WTC11 (cell line): ENCODE measurements around the gene SLC25A39. TPM values are rescaled to one million over a fixed set of nuclear protein-coding genes. Genes with fewer than 3 reads are reported as not detected.

Source experiments
- ATAC-seq: fragments of 200-7000 bp; cut with Tn5 transposase; 2 replicates; pipeline ENCODE4 v1.10.0; 2021; ENCODE audit warnings: mild to moderate bottlenecking, moderate library complexity
- CTCF ChIA-PET: fragments of 300-600 bp; sonication (Branson Sonifier 250); formaldehyde crosslinking; loops from one replicate; lab custom pipeline; 2021; ENCODE audit warnings: antibody characterized with exemption; lab: Charles Lee
- POLR2A ChIA-PET: fragments of 350-600 bp; sonication (Branson Sonifier 250); formaldehyde crosslinking; loops from one replicate; lab custom pipeline; 2021; ENCODE audit warnings: antibody characterized with exemption; lab: Charles Lee
- DNase-seq: peaks from one replicate; pipeline ENCODE4 v3.0.0; 2021; ENCODE audit warnings: low spot score
- H3K27ac Mint-ChIP-seq: 2 replicates; pipeline ENCODE4 v1.8.0; 2021; ENCODE audit warnings: mixed read lengths
- H3K27me3 Mint-ChIP-seq: 2 replicates; pipeline ENCODE4 v1.8.0; 2021; ENCODE audit warnings: low read depth, mild to moderate bottlenecking, moderate library complexity, mixed read lengths
- H3K36me3 Mint-ChIP-seq: 2 replicates; pipeline ENCODE4 v1.8.0; 2021; ENCODE audit warnings: mixed read lengths
- H3K4me1 Mint-ChIP-seq: 2 replicates; pipeline ENCODE4 v1.8.0; 2022; ENCODE audit warnings: mixed read lengths
- H3K4me3 Mint-ChIP-seq: 2 replicates; pipeline ENCODE4 v1.8.0; 2021; ENCODE audit warnings: mild to moderate bottlenecking, moderate library complexity, mixed read lengths
- H3K9me3 Mint-ChIP-seq: 2 replicates; pipeline ENCODE4 v1.8.0; 2021; ENCODE audit warnings: mixed read lengths
- CBFB ChIP-seq: sonication (generic); formaldehyde crosslinking; IDR thresholded peaks from 2 replicates; pipeline ENCODE4 v1.8.1; 2022; ENCODE audit warnings: mild to moderate bottlenecking, low read depth, missing genetic modification reagents
- FOXK1 ChIP-seq: sonication (generic); formaldehyde crosslinking; IDR thresholded peaks from 2 replicates; pipeline ENCODE4 v1.8.0; 2022; ENCODE audit warnings: mild to moderate bottlenecking, moderate library complexity, missing genetic modification reagents
- FOXP1 ChIP-seq: sonication (generic); formaldehyde crosslinking; IDR thresholded peaks from 2 replicates; pipeline ENCODE4 v1.8.0; 2022; ENCODE audit warnings: missing genetic modification reagents, mild to moderate bottlenecking, moderate library complexity, borderline replicate concordance
- GRHL2 ChIP-seq: fragments of 250-450 bp; sonication (Bioruptor Pico); IDR thresholded peaks from 2 replicates; pipeline ENCODE4 v1.8.0; 2022; ENCODE audit warnings: mild to moderate bottlenecking, moderate library complexity; ENCODE audit not compliant: insufficient replicate concordance, severe bottlenecking
- GTF2I ChIP-seq: fragments of 250-450 bp; sonication (Bioruptor Pico); conservative IDR thresholded peaks from 2 replicates; pipeline ENCODE4 v1.4.0; 2021; ENCODE audit warnings: mild to moderate bottlenecking
- MXD4 ChIP-seq: fragments of 250-450 bp; sonication (Bioruptor Pico); IDR thresholded peaks from 2 replicates; pipeline ENCODE4 v1.8.0; 2021; ENCODE audit warnings: mild to moderate bottlenecking, moderate library complexity, borderline replicate concordance
- NFYB ChIP-seq: sonication (generic); formaldehyde crosslinking; conservative IDR thresholded peaks from 2 replicates; pipeline ENCODE4 v1.8.0; 2022; ENCODE audit warnings: low read depth, missing genetic modification reagents
- SMAD3 ChIP-seq: sonication (generic); formaldehyde crosslinking; IDR thresholded peaks from 2 replicates; pipeline ENCODE4 v1.8.0; 2022; ENCODE audit warnings: missing genetic modification reagents, mild to moderate bottlenecking, borderline replicate concordance
- TEAD4 ChIP-seq: sonication (generic); formaldehyde crosslinking; IDR thresholded peaks from 2 replicates; pipeline ENCODE4 v1.8.0; 2022; ENCODE audit warnings: mild to moderate bottlenecking, missing genetic modification reagents
- ZNF219 ChIP-seq: sonication (generic); formaldehyde crosslinking; IDR thresholded peaks from 2 replicates; pipeline ENCODE4 v1.8.0; 2023; ENCODE audit warnings: missing genetic modification reagents, mild to moderate bottlenecking, borderline replicate concordance
- ZNF396 ChIP-seq: fragments of 250-450 bp; sonication (Bioruptor Pico); IDR thresholded peaks from 2 replicates; pipeline ENCODE4 v1.8.0; 2021; ENCODE audit warnings: mild to moderate bottlenecking, moderate library complexity, borderline replicate concordance
- total RNA-seq: library from RNA; stranded (reverse); gene quantifications from 3 replicates; pipeline ENCODE4 v1.2.3, GENCODE V29; 2021
- TF ChIP-seq, protein P1 (sequence below): sonication (generic); formaldehyde crosslinking; IDR thresholded peaks from 2 replicates; pipeline ENCODE4 v1.8.0; 2022; ENCODE audit warnings: mild to moderate bottlenecking, missing genetic modification reagents
- TF ChIP-seq, protein P2 (sequence below): sonication (generic); formaldehyde crosslinking; IDR thresholded peaks from 2 replicates; pipeline ENCODE4 v1.8.1; 2022; ENCODE audit warnings: missing genetic modification reagents, borderline replicate concordance
- TF ChIP-seq, protein P3 (sequence below): sonication (generic); formaldehyde crosslinking; IDR thresholded peaks from 2 replicates; pipeline ENCODE4 v1.8.0; 2022; ENCODE audit warnings: mild to moderate bottlenecking, missing genetic modification reagents
- TF ChIP-seq, protein P4 (sequence below): fragments of 250-450 bp; sonication (Bioruptor Pico); conservative IDR thresholded peaks from 2 replicates; pipeline ENCODE4 v1.9.0; 2021; ENCODE audit warnings: mild to moderate bottlenecking
- TF ChIP-seq, protein P5 (sequence below): fragments of 250-450 bp; sonication (Bioruptor Pico); IDR thresholded peaks from 2 replicates; pipeline ENCODE4 v1.8.0; 2021; ENCODE audit warnings: mild to moderate bottlenecking
- TF ChIP-seq, protein P6 (sequence below): fragments of 250-450 bp; sonication (Bioruptor Pico); IDR thresholded peaks from 2 replicates; pipeline ENCODE4 v1.9.0; 2021; ENCODE audit warnings: mild to moderate bottlenecking

The SLC25A39 gene
- total RNA-seq, 1 experiment from 2014 or later, result 271 TPM

DNA sequence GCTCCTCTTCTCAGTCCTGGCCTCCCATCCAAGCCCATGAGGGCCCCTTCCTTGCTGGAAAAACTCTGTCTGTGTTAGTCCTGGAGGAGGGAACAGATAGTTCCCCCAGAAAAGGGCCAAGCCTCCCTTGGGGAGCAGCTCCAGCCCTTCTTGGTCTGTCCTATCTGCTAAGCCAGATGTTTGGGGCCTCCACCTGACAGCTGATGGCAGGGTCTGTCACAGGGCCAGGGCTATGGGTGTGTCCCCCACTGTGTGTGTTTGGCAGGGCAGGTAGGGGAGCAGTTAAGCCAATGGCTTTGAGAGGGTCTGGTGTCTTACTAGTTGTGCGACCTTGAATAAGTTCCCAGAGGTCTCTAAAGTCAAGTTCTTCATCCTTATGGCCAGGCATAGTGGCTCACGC, 43.1 kb downstream of the SLC25A39 start:
- Mint-ChIP-seq H3K27me3 (no peaks in the 10 kb centered on the region), H3K27ac (no peak overlapping the region), H3K9me3 (no peaks in the 10 kb centered on the region), H3K36me3 (no peaks in the 10 kb centered on the region), H3K4me3 (no peak overlapping the region), H3K4me1 (peaks cover 21% of the 10 kb centered on the region)
- TF ChIP-seq, protein P1, sequence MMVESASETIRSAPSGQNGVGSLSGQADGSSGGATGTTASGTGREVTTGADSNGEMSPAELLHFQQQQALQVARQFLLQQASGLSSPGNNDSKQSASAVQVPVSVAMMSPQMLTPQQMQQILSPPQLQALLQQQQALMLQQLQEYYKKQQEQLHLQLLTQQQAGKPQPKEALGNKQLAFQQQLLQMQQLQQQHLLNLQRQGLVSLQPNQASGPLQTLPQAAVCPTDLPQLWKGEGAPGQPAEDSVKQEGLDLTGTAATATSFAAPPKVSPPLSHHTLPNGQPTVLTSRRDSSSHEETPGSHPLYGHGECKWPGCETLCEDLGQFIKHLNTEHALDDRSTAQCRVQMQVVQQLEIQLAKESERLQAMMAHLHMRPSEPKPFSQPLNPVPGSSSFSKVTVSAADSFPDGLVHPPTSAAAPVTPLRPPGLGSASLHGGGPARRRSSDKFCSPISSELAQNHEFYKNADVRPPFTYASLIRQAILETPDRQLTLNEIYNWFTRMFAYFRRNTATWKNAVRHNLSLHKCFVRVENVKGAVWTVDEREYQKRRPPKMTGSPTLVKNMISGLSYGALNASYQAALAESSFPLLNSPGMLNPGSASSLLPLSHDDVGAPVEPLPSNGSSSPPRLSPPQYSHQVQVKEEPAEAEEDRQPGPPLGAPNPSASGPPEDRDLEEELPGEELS (CRISPR knock-in tag), result no peak
- TF ChIP-seq GRHL2 (CRISPR knock-in tag) (no peak), ZNF219 (CRISPR knock-in tag) (no peak), CBFB (CRISPR knock-in tag) (no peak), TEAD4 (no peak), NFYB (CRISPR knock-in tag) (no peak), FOXK1 (no peak)
- TF ChIP-seq, protein P2, sequence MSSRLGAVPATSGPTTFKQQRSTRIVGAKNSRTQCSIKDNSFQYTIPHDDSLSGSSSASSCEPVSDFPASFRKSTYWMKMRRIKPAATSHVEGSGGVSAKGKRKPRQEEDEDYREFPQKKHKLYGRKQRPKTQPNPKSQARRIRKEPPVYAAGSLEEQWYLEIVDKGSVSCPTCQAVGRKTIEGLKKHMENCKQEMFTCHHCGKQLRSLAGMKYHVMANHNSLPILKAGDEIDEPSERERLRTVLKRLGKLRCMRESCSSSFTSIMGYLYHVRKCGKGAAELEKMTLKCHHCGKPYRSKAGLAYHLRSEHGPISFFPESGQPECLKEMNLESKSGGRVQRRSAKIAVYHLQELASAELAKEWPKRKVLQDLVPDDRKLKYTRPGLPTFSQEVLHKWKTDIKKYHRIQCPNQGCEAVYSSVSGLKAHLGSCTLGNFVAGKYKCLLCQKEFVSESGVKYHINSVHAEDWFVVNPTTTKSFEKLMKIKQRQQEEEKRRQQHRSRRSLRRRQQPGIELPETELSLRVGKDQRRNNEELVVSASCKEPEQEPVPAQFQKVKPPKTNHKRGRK (CRISPR knock-in tag), result no peak
- TF ChIP-seq, protein P3, sequence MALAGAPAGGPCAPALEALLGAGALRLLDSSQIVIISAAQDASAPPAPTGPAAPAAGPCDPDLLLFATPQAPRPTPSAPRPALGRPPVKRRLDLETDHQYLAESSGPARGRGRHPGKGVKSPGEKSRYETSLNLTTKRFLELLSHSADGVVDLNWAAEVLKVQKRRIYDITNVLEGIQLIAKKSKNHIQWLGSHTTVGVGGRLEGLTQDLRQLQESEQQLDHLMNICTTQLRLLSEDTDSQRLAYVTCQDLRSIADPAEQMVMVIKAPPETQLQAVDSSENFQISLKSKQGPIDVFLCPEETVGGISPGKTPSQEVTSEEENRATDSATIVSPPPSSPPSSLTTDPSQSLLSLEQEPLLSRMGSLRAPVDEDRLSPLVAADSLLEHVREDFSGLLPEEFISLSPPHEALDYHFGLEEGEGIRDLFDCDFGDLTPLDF (CRISPR knock-in tag), result no peak
- TF ChIP-seq, protein P4, sequence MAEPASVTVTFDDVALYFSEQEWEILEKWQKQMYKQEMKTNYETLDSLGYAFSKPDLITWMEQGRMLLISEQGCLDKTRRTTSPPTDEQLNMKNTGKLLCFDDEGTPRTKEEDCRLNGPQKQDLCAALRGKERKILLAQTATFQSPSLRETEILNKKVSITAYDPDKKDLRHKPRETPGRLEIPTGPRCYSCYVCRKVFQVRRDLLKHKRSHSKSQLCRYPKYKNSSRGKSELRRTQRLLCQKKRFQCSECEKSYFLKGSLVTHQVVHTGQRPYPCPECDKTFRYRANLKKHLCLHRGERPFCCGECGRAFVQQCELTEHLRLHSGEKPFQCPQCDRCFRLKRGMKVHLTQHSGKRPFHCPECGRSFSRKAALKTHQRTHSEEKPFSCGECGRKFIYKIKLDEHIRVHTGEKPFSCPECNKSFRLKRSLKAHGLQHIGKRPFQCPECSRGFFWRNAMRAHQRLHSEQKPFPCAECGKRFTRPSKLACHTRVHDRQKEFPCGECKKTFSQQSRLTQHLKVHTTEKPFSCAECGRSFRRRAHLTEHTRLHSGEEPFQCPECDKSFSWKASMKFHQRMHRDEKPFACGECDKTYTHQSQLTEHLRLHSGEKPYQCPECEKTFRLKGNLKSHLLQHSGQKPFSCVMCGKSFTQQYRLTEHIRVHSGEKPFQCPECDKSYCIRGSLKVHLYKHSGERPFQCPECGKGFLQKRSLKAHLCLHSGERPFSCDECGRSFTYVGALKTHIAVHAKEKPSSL, result no peak
- ATAC-seq, result no peak
- no peak for DNase-seq
- ChIA-PET POLR2A (no interaction called here), CTCF (interaction anchor here (1.3 to 2.7 kb wide), 2 partner anchors 71 to 94 kb away, joined by 4 to 8 read pairs; no protein-coding TSS in a partner anchor)

DNA sequence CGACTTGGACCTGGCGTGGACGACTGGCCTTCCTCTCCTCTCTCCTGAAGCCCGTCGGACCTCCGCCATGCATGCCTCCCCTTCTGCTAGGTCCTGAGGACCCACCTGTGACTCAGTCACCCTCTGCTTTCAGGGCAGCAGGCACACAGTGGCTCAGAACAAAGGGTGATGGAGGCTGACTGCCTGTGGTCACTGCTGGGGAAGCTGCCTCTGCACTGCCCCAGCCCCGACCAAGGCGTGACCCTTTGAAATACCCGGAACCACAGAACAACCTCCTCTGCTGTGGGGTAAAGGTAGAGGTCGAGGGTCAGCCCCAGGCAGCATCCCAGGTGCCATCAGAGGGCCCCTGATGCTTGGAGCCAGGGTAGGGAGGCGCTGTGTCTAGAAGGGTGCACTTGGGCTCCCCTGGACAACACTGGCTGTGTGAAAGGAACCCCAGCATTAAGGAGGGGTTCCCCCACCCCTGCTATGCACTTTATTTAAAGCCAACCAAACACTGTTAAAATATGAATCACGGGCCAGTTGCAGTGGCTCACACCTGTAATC, 44.2 kb downstream of the SLC25A39 start:
- Mint-ChIP-seq H3K4me1 (peaks cover 21% of the 10 kb centered on the region), H3K9me3 (no peaks in the 10 kb centered on the region), H3K27me3 (no peaks in the 10 kb centered on the region), H3K27ac (peak overlapping the region; percentile 96), H3K36me3 (no peaks in the 10 kb centered on the region), H3K4me3 (no peak overlapping the region)
- CTCF ChIA-PET, result interaction anchor here (1.0 to 2.7 kb wide), 8 partner anchors 28 to 74 kb away, joined by 3 to 14 read pairs (median 6); partner anchors contain the start of gene RUNDC3A
- ATAC-seq (no peak), DNase-seq (no peak)
- POLR2A ChIA-PET, result interaction anchor here (0.9 to 1.3 kb wide), 4 partner anchors 28 to 65 kb away, joined by 3 to 6 read pairs (median 4); partner anchors contain the start of genes GRN and RUNDC3A
- no peak for TF ChIP-seq MXD4 (CRISPR knock-in tag)
- TF ChIP-seq TEAD4, result no peak
- TF ChIP-seq, protein P5, sequence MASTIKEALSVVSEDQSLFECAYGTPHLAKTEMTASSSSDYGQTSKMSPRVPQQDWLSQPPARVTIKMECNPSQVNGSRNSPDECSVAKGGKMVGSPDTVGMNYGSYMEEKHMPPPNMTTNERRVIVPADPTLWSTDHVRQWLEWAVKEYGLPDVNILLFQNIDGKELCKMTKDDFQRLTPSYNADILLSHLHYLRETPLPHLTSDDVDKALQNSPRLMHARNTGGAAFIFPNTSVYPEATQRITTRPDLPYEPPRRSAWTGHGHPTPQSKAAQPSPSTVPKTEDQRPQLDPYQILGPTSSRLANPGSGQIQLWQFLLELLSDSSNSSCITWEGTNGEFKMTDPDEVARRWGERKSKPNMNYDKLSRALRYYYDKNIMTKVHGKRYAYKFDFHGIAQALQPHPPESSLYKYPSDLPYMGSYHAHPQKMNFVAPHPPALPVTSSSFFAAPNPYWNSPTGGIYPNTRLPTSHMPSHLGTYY, result no peak
- TF ChIP-seq SMAD3 (CRISPR knock-in tag), result 0 out of 2 replicates have a peak, but pooled peaks have one; percentile 8
- TF ChIP-seq ZNF396 (CRISPR knock-in tag), result no peak
- TF ChIP-seq GTF2I (CRISPR knock-in tag), result no peak
- TF ChIP-seq FOXP1 (CRISPR knock-in tag), result 0 out of 2 replicates have a peak, but pooled peaks have one; percentile 40
- TF ChIP-seq, protein P6, sequence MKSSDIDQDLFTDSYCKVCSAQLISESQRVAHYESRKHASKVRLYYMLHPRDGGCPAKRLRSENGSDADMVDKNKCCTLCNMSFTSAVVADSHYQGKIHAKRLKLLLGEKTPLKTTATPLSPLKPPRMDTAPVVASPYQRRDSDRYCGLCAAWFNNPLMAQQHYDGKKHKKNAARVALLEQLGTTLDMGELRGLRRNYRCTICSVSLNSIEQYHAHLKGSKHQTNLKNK, result no peak
